ENCODE results near the gene CARS1.

- no peak for TF ChIP-seq HDAC2 (IDR thresholded peaks at IDR 0.05)
- TF ChIP-seq CTCF (IDR thresholded peaks at IDR 0.05 in 2 of 3, conservative IDR thresholded peaks at IDR 0.05 in 1 of 3; ENCODE audit: control insufficient read depth in 2 of 3, extremely low read depth in 1 of 3, insufficient read depth in 1 of 3, low read depth in 3 of 3, low read length in 3 of 3) = no peak
- no peak for TF ChIP-seq POLR2A (IDR thresholded peaks at IDR 0.05; ENCODE audit: low read depth, low read length)
- TF ChIP-seq USF2 (IDR thresholded peaks at IDR 0.05; ENCODE audit: borderline replicate concordance, low read depth, low read length) = no peak
- no peak for TF ChIP-seq EZH2 (IDR thresholded peaks at IDR 0.05; ENCODE audit: borderline replicate concordance, control insufficient read depth, low read depth, low read length)
- no peak for TF ChIP-seq MAX (IDR thresholded peaks at IDR 0.05; ENCODE audit: low read depth, low read length)
- no peak for TF ChIP-seq POLR2AphosphoS5 (IDR thresholded peaks at IDR 0.05; ENCODE audit: low read length)
- no peak for TF ChIP-seq CEBPB (IDR thresholded peaks at IDR 0.05; ENCODE audit: borderline replicate concordance in 1 of 2, low read depth in 2 of 2, low read length in 2 of 2)
These were observed 96.1 kb downstream of the CARS1 start for GRCh38 chr11:2961080-2961479.

All from GM12878 (cell line).